GM08714 (cell line): Measurements from ENCODE around the gene PADI1.

Source experiments
- H3K4me3 ChIP-seq: fragments of 200-500 bp; sonication (Bioruptor generic); 2 replicates; pipeline ENCODE4 v1.5.1; 2014; ENCODE audit warnings: mild to moderate bottlenecking, low read length, inconsistent platforms
- ZNF274 ChIP-seq: IDR thresholded peaks from 2 replicates; pipeline ENCODE4 v1.6.1; 2012; ENCODE audit warnings: mild to moderate bottlenecking, low read depth, low read length

PADI1 gene

DNA sequence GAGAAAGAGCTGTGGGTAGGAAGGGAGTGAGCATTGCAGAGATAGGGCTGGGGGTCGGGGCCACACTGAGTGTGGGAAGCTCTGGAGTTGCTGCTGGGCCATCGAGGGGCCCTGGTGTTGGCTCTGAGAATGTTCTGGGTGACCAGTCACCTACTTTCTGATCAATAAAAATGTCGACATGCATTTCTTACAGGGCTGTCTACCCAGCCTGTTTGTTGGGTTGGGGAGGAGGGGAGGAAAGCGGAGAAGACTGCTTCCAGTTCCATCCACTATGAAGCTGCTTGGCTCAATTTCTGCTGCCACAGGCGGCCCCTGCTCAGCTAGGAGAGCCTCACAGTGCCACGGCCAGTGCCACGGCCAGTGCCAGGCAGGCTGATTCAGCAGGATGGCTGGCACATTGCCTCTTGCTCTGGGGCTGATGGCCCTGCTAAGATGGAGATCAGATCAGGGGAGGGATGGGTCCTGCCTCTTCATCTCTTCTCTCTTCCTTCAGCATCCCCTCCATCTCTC lies 40.9 kb downstream of the PADI1 start:
- no peak overlapping the region for H3K4me3 ChIP-seq
- TF ChIP-seq ZNF274: no peak

DNA sequence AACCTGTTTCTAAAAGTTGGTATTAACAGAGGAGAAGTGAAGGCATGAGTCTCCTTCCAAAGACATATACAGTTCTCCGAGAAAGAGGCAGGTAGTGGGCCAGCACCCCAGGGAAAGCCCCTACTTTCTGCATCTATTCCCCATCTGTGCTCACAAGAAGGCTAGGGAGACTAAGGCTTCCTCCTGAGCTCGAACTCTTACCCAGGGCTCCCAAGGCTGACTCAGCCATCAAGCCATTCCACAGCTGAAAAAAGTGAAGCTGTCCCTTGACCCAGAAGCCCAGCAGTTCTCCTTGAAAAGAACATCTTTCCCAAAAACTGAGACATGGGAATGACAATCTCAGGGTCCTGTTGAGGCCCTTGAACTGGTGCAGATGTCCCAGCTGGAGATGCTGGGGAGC lies 42.0 kb downstream of the PADI1 start:
- no peak for TF ChIP-seq ZNF274
- H3K4me3 ChIP-seq: no peak overlapping the region

GRCh38 chr1:17248781-17249180 lies 43.9 kb downstream of the PADI1 start, which contains the start of gene PADI3:
Gene PADI3 (plus strand): TSS chr1:17249098. CDS start chr1:17249138, 40 bp downstream.
- no peak for TF ChIP-seq ZNF274
- no peak within 1 kb of the TSS for H3K4me3 ChIP-seq

GRCh38 chr1:17250601-17251000 lies 45.7 kb downstream of the PADI1 start:
- H3K4me3 ChIP-seq: no peak overlapping the region
- TF ChIP-seq ZNF274: no peak

GRCh38 chr1:17251246-17251645 lies 46.3 kb downstream of the PADI1 start:
- H3K4me3 ChIP-seq: no peak overlapping the region
- TF ChIP-seq ZNF274: no peak

DNA sequence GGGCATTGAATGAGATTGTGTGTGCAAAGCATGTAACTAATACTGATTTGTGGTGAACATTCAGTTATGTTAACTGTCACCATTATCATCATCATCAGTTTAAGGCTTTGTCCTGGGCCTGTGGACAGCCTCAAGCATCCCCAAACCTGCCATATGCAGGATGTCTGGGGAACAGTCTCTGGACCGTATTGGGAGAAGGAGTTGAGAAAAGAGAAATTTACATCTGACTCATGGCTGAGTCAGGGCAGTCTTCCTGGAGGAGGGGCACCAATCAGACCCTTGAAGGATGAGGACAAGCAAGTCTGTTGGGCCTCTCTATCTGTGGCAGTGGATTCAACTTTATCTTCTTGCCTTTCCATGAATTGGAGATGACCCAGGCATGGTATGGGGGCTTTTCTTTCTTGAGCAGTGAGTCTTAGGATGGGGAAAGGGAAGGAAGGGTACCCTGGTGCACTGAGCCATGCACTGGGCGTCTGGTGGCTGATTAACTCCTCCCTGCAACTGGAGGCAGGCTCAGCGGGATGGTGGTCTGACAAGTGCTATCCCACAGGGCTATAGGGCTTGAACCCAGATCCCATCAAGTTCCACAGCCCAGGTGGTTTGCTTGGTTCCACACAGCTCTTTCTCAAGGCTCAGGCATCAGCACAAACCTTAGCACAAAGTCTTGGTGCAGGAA lies 46.9 kb downstream of the PADI1 start:
- no peak for TF ChIP-seq ZNF274
- no peak overlapping the region for H3K4me3 ChIP-seq

DNA sequence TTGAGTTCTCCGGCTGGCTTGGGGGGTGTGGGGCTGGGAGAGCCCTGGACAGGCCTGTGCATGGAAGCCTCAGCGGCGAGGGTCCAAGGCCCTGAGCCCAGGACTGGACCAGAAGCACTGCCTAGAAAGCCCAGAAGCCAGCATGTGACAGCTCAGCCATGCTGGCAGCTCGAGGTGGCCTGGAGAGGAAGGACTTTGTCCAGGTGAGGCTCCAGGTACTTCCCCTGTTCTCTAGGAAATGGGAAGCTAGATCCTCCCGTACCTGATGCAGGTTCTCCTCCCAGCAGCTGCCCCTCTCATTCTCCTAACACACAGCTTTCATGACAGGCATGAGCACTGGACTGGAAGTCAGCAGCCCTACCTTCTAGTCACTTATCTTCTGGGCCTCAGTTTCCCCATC lies 50.4 kb downstream of the PADI1 start:
- no peak for TF ChIP-seq ZNF274
- no peak overlapping the region for H3K4me3 ChIP-seq

DNA sequence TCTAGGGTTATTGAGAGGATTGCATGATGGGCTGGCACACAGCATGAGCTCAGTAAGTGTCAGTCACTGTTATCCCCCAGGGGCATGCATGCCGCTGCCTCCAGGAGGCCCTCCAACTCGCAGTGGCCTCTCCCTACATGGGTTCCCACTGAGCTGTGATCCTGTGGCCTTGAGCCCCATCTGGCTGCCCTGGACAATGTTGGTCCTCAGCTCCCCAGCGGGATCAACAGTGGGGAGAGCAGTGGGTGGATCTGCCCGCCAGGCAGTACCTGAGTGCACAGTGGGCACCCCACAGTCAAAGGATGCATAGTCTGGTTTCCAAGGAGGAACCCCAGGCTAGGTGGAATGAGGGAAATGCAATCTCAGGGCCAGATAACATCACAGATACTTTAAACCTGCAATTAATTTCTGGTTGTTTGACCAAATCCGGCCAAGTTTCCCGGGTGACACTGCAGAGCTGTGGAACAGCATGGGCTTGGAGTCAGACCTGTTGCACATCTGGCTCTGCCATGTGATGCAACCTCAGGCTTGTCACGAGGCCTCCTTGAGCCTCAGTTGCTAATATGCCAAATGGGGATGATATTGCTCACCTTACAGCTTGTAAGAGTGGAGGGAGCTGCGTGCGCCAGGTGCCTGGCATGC lies 53.3 kb downstream of the PADI1 start:
- TF ChIP-seq ZNF274: no peak
- H3K4me3 ChIP-seq: no peak overlapping the region

- H3K4me3 ChIP-seq: no peak overlapping the region
- TF ChIP-seq ZNF274: no peak
Measured at GRCh38 chr1:17258758-17259130, 53.8 kb downstream of the PADI1 start.

GRCh38 chr1:17259233-17259873 lies 54.4 kb downstream of the PADI1 start:
- no peak overlapping the region for H3K4me3 ChIP-seq
- TF ChIP-seq ZNF274: no peak

- TF ChIP-seq ZNF274: no peak
- no peak overlapping the region for H3K4me3 ChIP-seq
Measured at GRCh38 chr1:17260264-17260663, 55.3 kb downstream of the PADI1 start.

- H3K4me3 ChIP-seq: no peak overlapping the region
- TF ChIP-seq ZNF274: no peak
Measured at GRCh38 chr1:17260738-17261137, 55.8 kb downstream of the PADI1 start.

GRCh38 chr1:17263936-17264335 lies 59.0 kb downstream of the PADI1 start:
- H3K4me3 ChIP-seq: no peak overlapping the region
- TF ChIP-seq ZNF274: no peak

GRCh38 chr1:17264470-17264869 lies 59.5 kb downstream of the PADI1 start:
- no peak overlapping the region for H3K4me3 ChIP-seq
- TF ChIP-seq ZNF274: no peak

- no peak overlapping the region for H3K4me3 ChIP-seq
- no peak for TF ChIP-seq ZNF274
Measured at GRCh38 chr1:17265162-17265561, 60.2 kb downstream of the PADI1 start.
